HG03439 (cell line): ENCODE results near the gene ICOSLG.
"Not testable (repeated sequence)": the region's sequence is repeated elsewhere in the genome, so short reads cannot be mapped to it uniquely, and the experiment has no call there.

Experiments used
- ATAC-seq: cut with Tn5 transposase; IDR thresholded peaks from one replicate; pipeline ENCODE4 v1.9.1; 2021; ENCODE audit warnings: mild to moderate bottlenecking, moderate library complexity; ENCODE audit not compliant: unreplicated experiment

ICOSLG gene

DNA sequence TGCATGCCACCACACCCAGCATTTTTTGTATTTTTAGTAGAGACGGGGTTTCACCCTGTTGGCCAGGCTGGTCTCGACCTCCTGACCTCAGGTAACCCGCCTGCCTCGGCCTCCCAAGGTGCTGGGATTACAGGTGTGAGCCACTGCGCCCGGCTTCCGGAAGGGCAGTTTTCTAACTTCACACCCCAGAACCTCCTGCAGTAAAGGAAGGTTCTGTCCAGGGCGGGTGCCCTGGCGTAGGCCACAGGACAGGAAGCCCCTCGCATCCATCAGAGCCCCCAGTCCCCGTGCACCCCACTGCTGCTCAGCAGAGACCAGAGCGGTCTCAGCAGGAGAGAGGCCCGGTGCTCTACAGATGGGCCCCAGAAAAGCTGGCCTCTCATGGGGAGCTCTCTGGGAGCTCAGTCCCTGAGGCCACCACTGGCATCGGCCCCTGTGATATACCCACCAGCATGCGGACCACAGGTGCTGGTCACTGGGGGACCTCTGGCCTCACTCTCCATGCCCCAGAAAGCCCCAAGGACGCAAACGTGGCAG lies 25.1 kb upstream of the ICOSLG start:
- no peak for ATAC-seq

DNA sequence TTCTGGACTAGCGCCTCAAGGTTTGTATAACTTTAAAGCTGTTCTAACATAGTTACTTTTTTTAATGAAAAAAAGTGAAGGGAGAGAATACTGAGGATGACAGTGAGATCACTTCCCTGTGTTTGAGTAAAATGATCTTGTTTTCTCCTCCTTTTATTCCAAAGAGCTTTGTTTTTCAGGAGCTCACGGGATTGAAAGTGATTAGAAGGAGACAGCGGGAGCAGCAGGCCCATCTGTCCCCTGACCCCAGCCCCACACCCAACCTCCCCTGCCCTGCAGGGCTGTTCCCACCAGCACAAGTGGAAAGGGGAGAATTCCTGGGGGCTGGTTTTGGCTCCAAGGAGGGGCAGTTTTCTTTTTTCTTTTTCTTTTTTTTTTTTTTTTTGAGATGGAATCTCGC lies 23.0 kb upstream of the ICOSLG start:
- ATAC-seq: no peak

DNA sequence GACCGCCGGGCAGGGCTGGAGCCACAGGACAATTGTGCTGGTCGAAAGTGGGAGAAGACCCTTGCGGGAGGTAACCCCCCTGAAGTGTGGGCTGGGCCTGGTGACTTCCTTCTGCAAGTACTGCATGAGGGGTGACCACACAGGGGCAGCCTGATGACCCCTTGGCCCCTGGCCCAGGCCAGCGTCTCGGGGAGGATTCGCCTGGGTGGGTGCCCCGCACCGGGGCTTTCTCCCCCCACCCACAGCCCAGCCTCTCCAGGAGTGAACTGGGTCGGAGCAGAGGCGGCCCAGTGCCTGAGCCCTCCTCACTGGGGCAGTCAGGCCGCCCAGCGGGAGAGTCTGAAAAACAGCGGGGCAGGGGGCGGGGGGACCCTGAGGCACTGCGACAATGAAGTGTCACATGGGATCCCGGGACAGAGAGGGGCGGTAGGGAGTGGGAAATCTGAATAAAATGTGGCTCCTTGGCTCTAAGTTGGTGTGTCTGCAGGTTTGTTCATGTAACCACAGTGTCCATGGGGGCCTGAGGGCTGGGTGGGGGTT lies 22.5 kb upstream of the ICOSLG start:
- no peak for ATAC-seq

DNA sequence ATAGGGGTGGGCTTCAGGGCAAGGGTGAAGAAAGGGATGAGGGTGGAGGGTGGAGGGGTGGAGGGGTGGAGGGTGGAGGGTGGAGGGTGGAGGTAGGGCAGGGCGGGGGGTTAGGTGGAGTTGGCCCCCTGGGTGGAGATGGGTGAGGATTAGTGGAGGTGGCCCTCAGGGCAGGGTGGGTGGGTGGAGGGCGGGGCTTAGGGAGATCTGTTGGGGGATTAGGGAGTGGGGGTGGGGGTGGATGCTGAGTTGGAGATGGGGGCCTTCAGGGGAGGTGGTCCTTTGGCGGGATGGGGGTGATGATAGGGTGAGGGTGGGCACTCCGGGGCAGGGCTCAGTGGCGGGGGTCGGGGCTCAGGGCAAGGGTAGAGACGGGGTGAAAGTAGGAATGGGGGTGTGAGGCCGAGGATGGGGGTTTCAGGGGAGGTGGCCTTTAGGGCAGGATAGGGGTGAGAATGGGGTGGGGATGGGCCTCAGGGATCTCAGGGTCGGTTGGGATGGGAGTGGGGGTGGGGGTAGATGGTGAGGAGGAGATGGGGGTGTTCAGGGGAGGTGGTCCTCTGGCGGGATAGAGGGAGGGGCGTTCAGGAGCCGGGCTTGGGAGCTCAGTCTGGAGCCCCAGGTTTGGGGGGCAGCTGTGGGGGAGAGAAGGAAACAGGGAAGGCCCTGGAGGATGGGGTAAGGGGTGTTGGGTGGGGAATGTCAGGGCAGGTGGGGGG lies 21.8 kb upstream of the ICOSLG start:
- no peak for ATAC-seq

DNA sequence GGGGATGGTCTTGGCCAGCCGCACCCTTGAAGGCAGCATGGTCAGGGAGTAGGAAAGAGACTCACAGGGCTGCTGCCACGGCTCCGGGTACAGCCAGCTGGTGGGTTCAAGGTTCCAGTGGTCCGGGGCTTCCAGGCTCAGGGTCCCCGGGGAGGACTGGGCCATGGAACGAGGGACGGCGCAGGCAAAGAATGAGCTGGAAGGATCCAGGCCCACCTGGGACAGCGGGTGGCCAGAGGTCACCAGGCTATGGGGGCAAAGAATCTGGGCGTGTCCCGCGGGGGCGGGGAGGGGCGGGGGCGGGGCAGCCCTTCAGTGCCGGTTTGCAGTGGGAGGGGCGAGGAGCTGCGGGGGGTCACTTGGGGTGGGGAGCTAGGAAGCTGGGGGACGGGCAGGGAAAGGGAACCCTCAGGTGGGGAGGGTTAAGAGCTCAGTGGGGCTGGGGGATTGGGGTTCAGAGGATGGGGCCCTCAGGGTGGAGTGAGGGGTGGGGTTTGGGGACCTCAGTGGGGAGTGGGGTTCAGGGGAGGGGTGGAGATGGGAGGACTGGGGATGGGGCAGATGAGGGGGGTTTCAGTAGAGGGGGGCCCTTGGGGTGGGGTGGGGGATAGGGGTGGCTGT lies 21.0 kb upstream of the ICOSLG start, which contains the start of gene DNMT3L:
Gene DNMT3L (minus strand): TSS at position 223 of the 621 bp plus-strand sequence. CDS start 638 bp downstream, outside the sequence.
- no peak for ATAC-seq

DNA sequence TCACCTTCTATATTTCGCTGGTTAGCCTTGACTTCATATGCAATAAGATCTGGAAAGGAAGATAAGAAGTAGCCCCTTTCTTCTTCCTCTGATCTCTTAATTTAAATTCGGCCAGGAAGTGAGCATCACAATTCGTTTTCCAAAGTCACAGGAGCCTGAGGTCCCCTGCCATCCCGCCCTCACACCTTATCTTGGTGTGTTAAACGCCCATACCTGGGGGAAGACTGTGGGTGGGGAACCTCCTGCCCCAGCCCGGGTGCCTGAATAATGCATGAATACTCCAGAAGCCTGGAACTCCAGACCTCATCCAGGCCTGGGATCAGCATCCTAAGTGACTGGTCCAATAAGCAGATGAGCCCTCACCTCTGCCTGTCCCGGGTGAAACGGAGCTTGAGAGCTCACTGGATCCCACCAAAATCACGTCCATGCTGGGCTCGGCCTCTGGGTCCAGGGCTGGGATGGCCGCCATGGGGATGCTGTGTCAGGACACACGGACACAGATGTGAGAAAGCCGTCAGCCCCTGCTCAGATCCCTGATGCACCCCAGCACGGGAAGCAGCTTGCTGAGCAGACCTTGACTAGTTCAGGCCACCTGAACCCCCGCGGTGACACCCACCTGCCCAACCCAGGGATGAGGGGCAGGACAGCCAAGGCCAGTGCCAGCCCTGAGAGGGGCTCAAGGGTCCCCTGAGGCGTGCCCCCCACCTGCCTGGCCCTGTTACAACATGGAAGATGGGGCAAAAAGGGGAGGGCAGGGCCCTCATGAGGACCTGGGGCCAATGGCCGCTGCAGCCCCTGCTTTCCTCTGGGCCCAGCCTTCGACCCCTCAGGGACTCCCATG lies 20.3 kb upstream of the ICOSLG start:
- ATAC-seq: no peak

DNA sequence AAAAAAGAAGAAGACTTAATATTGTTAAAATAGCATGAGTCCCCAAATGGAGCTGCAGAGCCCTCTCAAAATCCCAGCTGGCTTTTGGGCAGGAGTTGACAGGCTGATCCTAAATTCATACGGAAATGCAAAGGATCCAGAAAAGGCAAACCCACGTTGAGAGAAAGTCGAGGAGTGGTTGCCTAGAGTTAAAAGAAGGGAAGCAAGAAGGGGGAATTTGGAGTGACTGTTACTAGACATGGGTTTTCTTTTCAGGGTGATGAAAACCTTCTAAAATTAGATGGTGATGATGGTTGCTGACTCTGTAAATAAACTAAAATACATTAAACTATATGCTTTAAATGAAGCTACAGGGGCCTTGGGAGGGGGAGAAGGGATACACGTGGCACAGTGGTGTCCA lies 19.3 kb upstream of the ICOSLG start:
- ATAC-seq: no peak

DNA sequence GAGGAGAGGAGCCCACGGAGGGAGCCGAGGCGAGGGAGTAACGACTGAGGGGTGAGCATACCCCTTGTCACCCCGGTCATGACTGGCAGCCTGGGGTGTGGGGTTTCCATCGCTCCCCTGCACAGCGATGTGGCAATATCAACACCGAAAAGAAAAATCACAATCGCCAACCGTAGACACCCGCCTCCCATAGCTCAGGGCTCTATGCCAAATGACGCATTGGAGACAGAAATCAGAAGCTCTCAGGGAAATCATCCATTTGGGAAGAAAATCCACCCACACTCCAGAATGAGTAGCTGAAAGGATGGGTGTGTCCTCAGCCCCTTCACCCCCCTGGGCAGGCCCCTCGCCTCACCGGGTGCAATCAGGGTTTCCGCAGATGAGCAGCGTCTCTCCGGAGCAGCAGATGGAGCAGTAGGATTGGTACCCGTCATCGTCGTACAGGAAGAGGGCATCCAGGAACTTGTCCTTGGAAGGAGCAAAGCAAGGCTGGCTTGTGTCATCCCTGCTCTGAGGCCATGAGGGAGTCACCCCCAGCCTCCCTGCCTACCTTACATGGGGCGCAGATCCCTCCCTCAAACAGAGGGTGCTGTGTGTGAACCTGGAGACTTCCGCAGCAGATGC lies 18.5 kb upstream of the ICOSLG start:
- ATAC-seq: no peak

DNA sequence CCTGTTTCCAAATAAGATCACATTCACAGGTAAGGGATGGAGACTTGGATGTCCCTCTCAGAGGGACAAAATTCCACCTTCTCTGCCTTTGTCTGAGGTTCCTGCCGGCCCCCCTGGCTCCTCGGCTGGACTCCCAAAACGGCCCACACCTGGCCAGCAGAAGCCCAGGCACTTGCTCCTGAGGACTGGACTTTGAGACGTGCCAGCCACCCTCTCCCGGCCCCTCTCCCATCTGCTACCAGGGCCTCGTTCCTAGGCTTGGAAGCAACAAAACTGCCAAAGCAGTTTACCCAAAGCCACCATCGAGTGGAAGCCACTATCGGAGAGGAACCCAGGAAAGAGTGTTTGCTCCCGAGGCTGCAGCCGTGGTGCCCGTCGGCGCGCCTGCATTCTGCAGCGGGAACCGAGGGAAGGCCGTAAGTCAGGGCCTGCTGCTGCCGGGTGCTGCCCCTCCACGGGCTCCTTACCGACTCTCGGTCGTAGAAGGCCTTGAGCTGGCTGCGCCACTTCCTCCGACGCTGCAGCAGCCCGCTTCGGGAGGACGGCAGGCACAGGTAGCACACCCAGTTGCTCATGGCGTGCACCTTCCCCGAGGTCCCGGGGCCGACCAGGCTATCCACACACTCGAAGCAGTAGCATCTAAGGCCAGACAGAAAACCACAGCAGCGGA lies 17.4 kb upstream of the ICOSLG start:
- no peak for ATAC-seq

DNA sequence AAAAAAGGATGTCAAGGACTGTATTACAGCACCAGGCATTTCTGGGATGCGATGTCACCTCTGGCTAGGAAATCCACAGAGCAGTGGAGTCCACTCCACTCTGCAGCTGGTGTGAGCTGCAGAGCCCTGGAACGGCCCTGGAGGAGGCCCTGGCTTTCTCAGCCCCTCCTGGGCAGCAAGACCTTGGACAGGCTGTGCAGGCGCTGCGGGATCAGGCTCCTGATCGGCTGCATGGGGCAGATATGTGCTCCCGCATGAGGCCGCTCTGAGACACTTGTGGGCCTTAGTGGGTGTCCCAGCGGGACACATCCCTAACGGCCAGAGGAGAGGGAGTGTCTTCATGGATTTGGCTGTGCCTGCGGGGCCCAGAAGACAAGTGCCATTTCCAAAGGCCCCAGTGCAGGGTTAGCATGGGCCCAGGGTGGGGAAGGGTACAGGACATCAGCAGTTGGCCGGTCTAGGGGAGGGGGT lies 14.8 kb upstream of the ICOSLG start:
- no peak for ATAC-seq

DNA sequence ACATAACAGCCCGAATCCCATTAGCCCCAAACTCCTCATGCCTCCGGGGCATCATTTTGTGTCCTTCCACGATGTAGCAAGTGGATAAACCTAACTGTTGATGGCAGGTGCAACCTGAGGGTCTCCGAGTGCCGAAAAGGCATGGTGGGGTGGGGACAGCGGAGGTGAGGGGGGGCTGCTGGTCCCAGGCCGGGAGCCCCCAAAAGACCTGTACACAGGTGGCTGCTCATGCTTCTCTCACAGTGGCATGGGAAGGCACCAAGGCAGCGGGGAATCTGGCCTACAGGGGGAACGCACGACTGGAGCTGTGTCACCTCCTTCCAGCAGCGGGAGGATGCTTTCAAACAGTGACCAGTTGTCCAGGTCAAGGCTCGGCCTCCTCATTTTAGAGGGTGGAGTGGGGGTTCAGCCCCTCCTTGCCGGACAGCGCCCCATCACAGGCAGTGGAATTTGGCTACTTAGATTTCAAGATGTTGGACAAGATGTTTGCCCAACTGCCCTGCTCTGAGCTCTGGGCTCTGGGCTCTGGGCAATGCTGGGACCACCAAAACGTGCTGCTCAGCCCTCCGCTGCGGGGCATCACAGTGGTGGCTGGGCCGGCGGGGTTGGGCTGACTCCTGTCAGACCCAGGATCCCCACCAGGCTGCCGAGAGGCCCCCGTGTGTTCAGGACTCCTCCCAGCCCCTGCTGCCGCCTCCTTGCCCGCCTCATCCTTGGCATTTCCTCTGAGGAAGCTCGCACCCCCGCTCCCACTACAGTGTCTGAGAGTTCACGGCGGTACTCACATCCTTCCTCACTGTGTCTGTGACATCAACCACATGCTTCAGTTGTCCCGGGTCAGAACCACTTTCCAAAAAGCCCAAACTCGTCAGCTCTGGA lies 13.3 kb upstream of the ICOSLG start:
- no peak for ATAC-seq

DNA sequence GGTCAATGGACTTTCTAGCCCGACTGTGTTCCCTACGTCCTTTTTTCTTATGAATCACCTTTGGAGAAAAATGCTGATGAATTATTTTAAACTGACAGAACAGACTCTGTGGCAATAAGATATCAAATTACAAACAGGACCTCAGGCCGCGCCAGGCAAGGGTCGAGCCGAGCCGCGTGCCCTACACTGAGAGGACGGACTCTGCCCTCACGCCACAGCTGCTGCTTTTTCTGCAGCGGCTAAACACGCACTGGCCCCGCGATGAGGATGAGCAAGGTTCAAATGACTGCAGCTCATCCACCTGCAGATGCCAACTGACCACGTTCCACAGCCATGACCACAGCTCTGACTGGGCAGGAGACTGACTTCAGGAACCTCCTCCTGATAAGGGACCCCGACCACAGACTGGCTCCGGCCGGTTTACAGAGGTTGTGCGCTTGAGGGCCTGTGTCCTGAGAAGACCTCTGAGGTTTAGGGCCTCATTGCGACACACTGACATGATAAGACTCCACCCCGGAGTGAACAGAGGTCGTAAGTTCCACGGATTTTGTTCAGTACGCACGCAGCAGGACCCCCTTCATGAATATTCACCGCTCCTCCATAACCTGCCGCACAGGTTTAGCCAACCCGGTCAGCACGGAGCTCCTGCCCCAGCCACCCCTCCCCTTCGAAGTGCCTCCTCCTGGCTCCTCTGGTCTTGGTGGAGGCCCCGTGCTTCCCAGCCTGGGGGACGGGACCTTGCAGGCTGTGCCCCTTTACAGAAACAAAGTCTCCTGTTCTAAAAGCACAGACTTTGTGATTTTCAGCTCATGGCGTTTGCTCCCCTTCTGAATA lies 8.7 kb upstream of the ICOSLG start:
- not testable (repeated sequence) for ATAC-seq

DNA sequence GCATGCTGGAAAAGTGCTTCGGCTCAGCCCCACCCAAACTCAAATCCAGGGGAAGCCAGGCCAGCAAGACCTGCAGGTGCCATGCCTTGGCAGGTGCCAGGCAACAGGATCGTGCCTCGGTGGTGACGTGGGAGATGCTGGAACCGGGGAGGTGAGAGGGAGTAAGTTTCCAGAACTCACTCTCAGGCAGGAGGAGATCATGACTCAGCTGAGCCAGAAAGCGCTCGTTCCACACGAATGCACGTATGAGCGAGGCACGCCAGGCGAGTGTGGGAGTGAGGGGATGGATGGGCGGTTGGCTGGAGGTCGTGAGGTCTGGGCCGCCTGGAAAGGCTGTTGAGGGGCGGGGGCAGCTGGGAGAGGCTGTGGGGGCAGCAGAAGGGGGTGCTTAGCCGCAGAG lies 7.2 kb upstream of the ICOSLG start:
- ATAC-seq: not testable (repeated sequence)

DNA sequence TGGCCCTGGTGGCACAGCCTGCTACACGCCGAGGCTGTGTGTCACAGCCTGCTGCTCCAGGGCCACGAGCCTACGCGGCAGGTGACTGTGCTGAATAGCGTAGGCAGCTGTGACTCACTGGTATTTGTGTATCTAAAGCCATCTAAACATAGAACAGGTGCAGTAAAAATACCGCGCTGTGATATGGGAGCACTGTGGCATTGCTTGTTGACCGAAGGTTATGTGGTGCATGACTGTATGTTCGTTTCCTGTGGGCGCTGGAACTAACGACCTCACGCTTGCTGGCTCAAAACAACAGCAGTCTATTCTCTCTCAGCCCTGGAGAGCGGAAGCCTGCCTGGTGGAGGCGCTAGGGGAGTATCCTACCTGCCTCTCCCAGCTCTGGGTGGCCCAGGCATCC lies 3.2 kb upstream of the ICOSLG start:
- ATAC-seq: peak; percentile 49

DNA sequence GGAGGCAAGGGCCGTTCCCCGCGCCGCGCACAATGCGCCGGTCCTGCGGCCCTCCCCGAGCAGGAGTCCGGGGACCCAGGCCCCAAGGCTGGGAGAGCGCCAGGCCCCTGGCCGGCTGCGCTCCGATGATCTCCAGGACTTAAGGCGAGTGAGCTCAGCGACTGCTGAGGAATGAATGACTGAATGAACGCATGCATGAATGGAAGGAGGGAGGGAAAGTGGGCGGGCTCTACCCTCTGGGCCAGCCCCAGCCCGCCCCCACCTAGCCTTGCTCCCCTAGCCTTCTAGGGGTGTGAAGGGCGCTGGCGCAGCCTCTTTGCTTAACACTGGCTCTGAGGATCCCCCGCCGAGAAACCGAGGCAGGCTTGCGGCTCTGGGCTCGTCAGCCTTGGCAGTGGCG lies 538 bp upstream of the ICOSLG start:
- ATAC-seq: not testable (repeated sequence)

DNA sequence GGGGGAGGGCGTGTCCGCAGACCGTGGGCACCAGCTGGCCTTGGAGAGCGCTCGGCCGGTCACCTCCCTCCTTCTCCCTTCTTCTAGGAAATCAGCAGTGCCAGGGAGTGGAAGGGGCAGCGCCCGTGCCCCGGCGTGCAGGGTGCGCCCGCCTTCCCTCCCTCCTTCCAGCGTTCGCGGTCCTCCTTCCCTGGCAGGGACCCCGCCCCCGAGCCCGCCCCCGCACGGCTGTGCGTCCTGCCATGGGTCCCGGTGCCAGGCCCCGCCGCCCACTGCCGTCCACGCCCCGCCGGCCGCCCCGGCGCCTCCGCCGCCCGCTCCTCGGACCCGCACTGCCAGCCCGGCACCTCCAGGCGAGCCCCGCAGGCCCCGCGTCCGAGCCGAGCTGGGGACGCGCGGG lies 390 bp downstream of the ICOSLG start:
- not testable (repeated sequence) for ATAC-seq

DNA sequence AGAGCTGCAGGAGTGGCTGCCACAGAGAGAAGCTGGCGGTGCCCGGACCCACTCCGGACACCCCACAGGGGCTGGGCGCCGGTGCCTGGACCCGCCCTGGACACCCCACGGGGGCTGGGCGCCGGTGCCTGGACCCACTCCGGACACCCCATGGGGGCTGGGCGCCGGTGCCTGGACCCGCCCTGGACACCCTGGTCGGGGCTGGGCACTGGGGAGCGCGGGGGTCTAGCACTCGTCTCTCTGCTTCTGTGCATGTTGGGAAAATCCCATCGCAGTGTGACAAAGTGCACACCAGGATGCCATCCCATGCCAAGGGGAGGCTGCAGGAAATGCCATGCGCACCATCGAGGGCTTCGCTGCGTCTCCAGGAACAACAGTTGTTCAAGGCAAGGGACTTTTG lies 11.2 kb downstream of the ICOSLG start:
- not testable (repeated sequence) for ATAC-seq

DNA sequence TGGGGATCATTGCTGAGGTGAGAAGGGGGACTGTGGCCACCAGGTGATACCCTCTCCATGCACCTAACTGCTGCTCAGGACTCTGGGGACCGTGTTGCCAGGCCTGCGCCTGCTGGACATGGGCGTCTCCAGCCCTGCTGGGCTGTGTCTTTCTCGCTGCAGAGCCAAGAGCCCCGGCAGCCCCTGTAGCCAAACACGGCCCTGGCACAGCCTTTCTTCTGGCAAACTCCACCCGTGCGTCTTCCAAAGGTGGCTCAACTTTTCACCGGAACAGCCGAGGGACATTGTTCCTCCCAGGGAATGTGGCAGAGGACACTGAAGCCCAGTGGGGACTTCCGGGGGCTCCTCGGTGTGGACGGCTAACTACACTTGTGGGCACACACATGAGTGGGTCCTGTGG lies 12.6 kb downstream of the ICOSLG start:
- ATAC-seq: not testable (repeated sequence)
